ENCODE measurements around the gene MUC5B.
"Not testable (repeated sequence)": the region's sequence is repeated elsewhere in the genome, so short reads cannot be mapped to it uniquely, and the experiment has no call there.

MUC5B gene

GRCh38 chr11:1266976-1267375 is 44.1 kb downstream of the MUC5B start:
- DNase-seq (ENCODE audit: low spot score) = not testable (repeated sequence)

GRCh38 chr11:1267441-1268100 is 44.7 kb downstream of the MUC5B start:
- DNase-seq (ENCODE audit: low spot score) = no peak

GRCh38 chr11:1269957-1270356 is 47.1 kb downstream of the MUC5B start:
- DNase-seq (ENCODE audit: low spot score) = no peak

- DNase-seq (ENCODE audit: low spot score) = no peak
Measured at GRCh38 chr11:1270476-1270875, 47.6 kb downstream of the MUC5B start.

GRCh38 chr11:1271002-1271401 is 48.1 kb downstream of the MUC5B start:
- DNase-seq (ENCODE audit: low spot score) = no peak

GRCh38 chr11:1271406-1271805 is 48.5 kb downstream of the MUC5B start:
- no peak for DNase-seq (ENCODE audit: low spot score)

GRCh38 chr11:1271927-1272326 is 49.1 kb downstream of the MUC5B start:
- no peak for DNase-seq (ENCODE audit: low spot score)

GRCh38 chr11:1272531-1272930 is 49.7 kb downstream of the MUC5B start:
- DNase-seq (ENCODE audit: low spot score) = no peak

- no peak for DNase-seq (ENCODE audit: low spot score)
Measured at GRCh38 chr11:1274501-1274900, 51.6 kb downstream of the MUC5B start.

- DNase-seq (ENCODE audit: low spot score) = no peak
Measured at GRCh38 chr11:1275021-1275420, 52.2 kb downstream of the MUC5B start.

GRCh38 chr11:1276041-1276790 is 53.4 kb downstream of the MUC5B start:
- no peak for DNase-seq (ENCODE audit: low spot score)

- no peak for DNase-seq (ENCODE audit: low spot score)
Measured at GRCh38 chr11:1276866-1277615, 54.2 kb downstream of the MUC5B start.

- DNase-seq (ENCODE audit: low spot score) = no peak
Measured at GRCh38 chr11:1277936-1278512, 55.2 kb downstream of the MUC5B start.

- no peak for DNase-seq (ENCODE audit: low spot score)
Measured at GRCh38 chr11:1278766-1279673, 56.2 kb downstream of the MUC5B start.

GRCh38 chr11:1279674-1280055 is 56.8 kb downstream of the MUC5B start:
- no peak for DNase-seq (ENCODE audit: low spot score)

GRCh38 chr11:1280116-1281035 is 57.5 kb downstream of the MUC5B start:
- no peak for DNase-seq (ENCODE audit: low spot score)

GRCh38 chr11:1281326-1281973 is 58.6 kb downstream of the MUC5B start:
- DNase-seq (ENCODE audit: low spot score) = no peak

- DNase-seq (ENCODE audit: low spot score) = no peak
Measured at GRCh38 chr11:1281974-1282365, 59.1 kb downstream of the MUC5B start.

- DNase-seq (ENCODE audit: low spot score) = peak; percentile 91
Measured at GRCh38 chr11:1283091-1283511, 60.2 kb downstream of the MUC5B start.

GRCh38 chr11:1283906-1284305 is 61.0 kb downstream of the MUC5B start:
- DNase-seq (ENCODE audit: low spot score) = no peak

Measured in HuH-7 (cell line).